ENCODE measurements around the gene TMEM208. TPM values are rescaled to one million over a fixed set of nuclear protein-coding genes. Genes with fewer than 3 reads are reported as not detected.

TMEM208 gene
- total and polyA plus RNA-seq, 2 of the 8 experiments (the other 6 are each of a cell fraction or from before 2014, with no cell fraction given): 37.7 to 100.0 TPM

DNA sequence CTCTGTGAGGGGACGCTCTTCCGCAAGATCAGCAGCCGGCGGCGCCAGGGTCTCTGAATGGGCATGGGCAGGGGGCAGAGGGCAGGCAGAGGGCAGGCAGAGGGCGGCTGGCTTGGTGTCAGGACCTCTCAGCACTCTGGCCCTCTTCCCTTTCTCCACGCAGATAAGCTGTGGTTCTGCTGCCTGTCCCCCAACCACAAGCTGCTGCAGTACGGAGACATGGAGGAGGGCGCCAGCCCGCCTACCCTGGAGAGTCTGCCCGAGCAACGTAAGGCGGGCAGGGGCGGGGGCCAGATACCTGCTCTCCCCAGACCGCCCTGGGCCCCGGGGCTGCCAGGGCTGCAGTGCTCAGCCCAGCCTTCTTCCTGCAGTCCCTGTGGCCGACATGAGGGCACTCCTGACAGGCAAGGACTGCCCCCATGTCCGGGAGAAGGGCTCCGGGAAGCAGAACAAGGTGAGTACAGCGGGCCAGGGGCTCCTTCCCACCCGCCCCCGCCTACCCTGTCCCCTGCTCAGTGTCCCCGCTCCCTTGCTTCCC is 23.9 kb upstream of the TMEM208 start:
- Histone ChIP-seq H3K27me3 (replicated peaks in 1 of 4; ENCODE audit: control insufficient read depth in 3 of 4, extremely low read depth in 1 of 4, insufficient read depth in 3 of 4, low read length in 3 of 4) (no peaks in the 10 kb centered on the region), H3K18ac (ENCODE audit: extremely low read depth, low read length) (no peak overlapping the region), H2BK120ac (replicated peaks; ENCODE audit: low read depth, low read length) (no peak overlapping the region), H3K9me3 (ENCODE audit: insufficient read depth in 2 of 2, low read depth in 1 of 2, low read length in 1 of 2) (no peaks in the 10 kb centered on the region), H2AFZ (ENCODE audit: low read length) (no peak overlapping the region), H3K4ac (replicated peaks; ENCODE audit: insufficient read length, low read depth, low read length) (no peak overlapping the region), H3K4me2 (ENCODE audit: insufficient read depth in 1 of 2, low read depth in 2 of 2, low read length in 2 of 2) (no peak overlapping the region), H3K14ac (ENCODE audit: insufficient read length) (no peak overlapping the region), H3K27ac (ENCODE audit: low read depth, low read length) (no peak overlapping the region), H3K56ac (replicated peaks; ENCODE audit: insufficient read length, low read depth, low read length) (no peak overlapping the region), H3K4me1 (replicated peaks in 1 of 4; ENCODE audit: control insufficient read depth in 3 of 4, insufficient read depth in 4 of 4, low read length in 3 of 4) (peaks cover 0 to 20% (median 8%) of the 10 kb centered on the region in 4 experiments; a peak in 5 of 7 replicates), H2BK5ac (ENCODE audit: low read depth, low read length) (no peak overlapping the region), H3K23ac (ENCODE audit: insufficient read length) (no peak overlapping the region), H3K79me1 (ENCODE audit: low read depth, low read length) (no peaks in the 10 kb centered on the region), H4K5ac (ENCODE audit: insufficient read length, low read depth, low read length) (no peak overlapping the region), H4K8ac (ENCODE audit: extremely low read depth, insufficient read depth, low read length) (peak overlapping the region; percentile 51; the same call in 1 of the 2 replicates), H2BK12ac (ENCODE audit: low read depth, low read length) (no peak overlapping the region), H3K23me2 (ENCODE audit: low read depth, low read length) (peaks cover 6% of the 10 kb centered on the region; the same call in 1 of the 2 replicates), H3K36me3 (ENCODE audit: control insufficient read depth in 2 of 4, insufficient read depth in 4 of 4, low read length in 3 of 4) (peaks cover 0 to 3% (median under 1%) of the 10 kb centered on the region in 4 experiments; a peak in 4 of 8 replicates), H2BK15ac (ENCODE audit: low read length) (no peak overlapping the region), H3K79me2 (ENCODE audit: control insufficient read depth in 1 of 2, insufficient read depth in 2 of 2, low read length in 2 of 2) (no peaks in the 10 kb centered on the region), H2AK5ac (ENCODE audit: low read depth, low read length) (no peak overlapping the region), H3K4me3 (ENCODE audit: extremely low read depth in 1 of 4, insufficient read depth in 2 of 4, low read depth in 3 of 4, low read length in 4 of 4) (no peak overlapping the region), H4K91ac (replicated peaks; ENCODE audit: insufficient read length, low read length) (no peak overlapping the region), H3K9ac (replicated peaks in 1 of 4; ENCODE audit: extremely low read depth in 1 of 4, low read depth in 3 of 4, low read length in 3 of 4) (no peak overlapping the region), H2BK20ac (ENCODE audit: low read length) (no peak overlapping the region), H4K20me1 (replicated peaks in 1 of 2; ENCODE audit: control insufficient read depth in 1 of 2, insufficient read depth in 2 of 2, low read length in 2 of 2) (peaks cover 0 to 3% of the 10 kb centered on the region in 2 experiments)
- POLR2A ChIA-PET (ENCODE audit: partially characterized antibody): interaction anchor here (0.9 to 5.4 kb wide), 4 partner anchors 11 to 40 kb away, joined by 3 to 19 read pairs (median 12); partner anchors contain the start of genes MATCAP1 and TMEM208
- TF ChIP-seq SP1 (IDR thresholded peaks at IDR 0.05; ENCODE audit: low read depth, low read length) (no peak), TAF1 (IDR thresholded peaks at IDR 0.05; ENCODE audit: low read depth, low read length) (no peak), KDM5A (IDR thresholded peaks at IDR 0.05; ENCODE audit: low read length) (no peak), POLR2A (IDR thresholded peaks at IDR 0.05; ENCODE audit: control extremely low read depth in 1 of 2, low read depth in 2 of 2, low read length in 2 of 2) (no peak), EGR1 (IDR thresholded peaks at IDR 0.05; ENCODE audit: borderline replicate concordance, low read depth, low read length) (no peak), USF2 (IDR thresholded peaks at IDR 0.05; ENCODE audit: low read length) (no peak)
- TF ChIP-seq, protein P1, sequence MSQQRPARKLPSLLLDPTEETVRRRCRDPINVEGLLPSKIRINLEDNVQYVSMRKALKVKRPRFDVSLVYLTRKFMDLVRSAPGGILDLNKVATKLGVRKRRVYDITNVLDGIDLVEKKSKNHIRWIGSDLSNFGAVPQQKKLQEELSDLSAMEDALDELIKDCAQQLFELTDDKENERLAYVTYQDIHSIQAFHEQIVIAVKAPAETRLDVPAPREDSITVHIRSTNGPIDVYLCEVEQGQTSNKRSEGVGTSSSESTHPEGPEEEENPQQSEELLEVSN (IDR thresholded peaks at IDR 0.05): no peak
- WGBS, 2 experiments (ENCODE audit: extremely low coverage in 1 of 2, insufficient coverage in 1 of 2, insufficient read length in 1 of 2, insufficient replicate concordance in 2 of 2, low coverage in 1 of 2, low lambda C conversion rate in 2 of 2, missing lambda C conversion rate in 1 of 2): 92% methylated on average over 17 of the region's 23 CpGs; no CpG with 5 or more reads in 1 of the 2 experiments
- FAIRE-seq (no peak), DNase-seq (ENCODE audit: low read depth in 1 of 2, low spot score in 2 of 2) (no peak)
- CTCF ChIA-PET (ENCODE audit: partially characterized antibody): interaction anchor here (0.8 to 7.5 kb wide), 15 partner anchors 9 to 308 kb away, joined by 3 to 78 read pairs (median 4); partner anchors contain the start of genes E2F4, EXOC3L1, MATCAP1 and NOL3
